Measurements from ENCODE around the gene ENPP3.

Gene ENPP3

GRCh38 chr6:131654326-131654725, 17.2 kb downstream of the ENPP3 start:
- TF ChIP-seq FOXP2 (optimal IDR thresholded peaks at IDR 0.05; ENCODE audit: borderline replicate concordance, extremely low read depth, extremely low read length, insufficient read depth): no peak
- no peak for TF ChIP-seq REST (IDR thresholded peaks at IDR 0.05; ENCODE audit: insufficient read depth in 1 of 2, low read depth in 2 of 2, low read length in 2 of 2)
- no peak for TF ChIP-seq TAF1 (IDR thresholded peaks at IDR 0.05; ENCODE audit: borderline replicate concordance, insufficient read depth, low read length)
- TF ChIP-seq SIN3A (IDR thresholded peaks at IDR 0.05; ENCODE audit: borderline replicate concordance, insufficient read depth, low read length): no peak
- no peak for TF ChIP-seq POLR2AphosphoS5 (IDR thresholded peaks at IDR 0.05; ENCODE audit: low read depth, low read length)

- TF ChIP-seq REST (IDR thresholded peaks at IDR 0.05; ENCODE audit: insufficient read depth in 1 of 2, low read depth in 2 of 2, low read length in 2 of 2) (no peak), SIN3A (IDR thresholded peaks at IDR 0.05; ENCODE audit: borderline replicate concordance, insufficient read depth, low read length) (no peak), POLR2AphosphoS5 (IDR thresholded peaks at IDR 0.05; ENCODE audit: low read depth, low read length) (no peak), TAF1 (IDR thresholded peaks at IDR 0.05; ENCODE audit: borderline replicate concordance, insufficient read depth, low read length) (no peak), FOXP2 (optimal IDR thresholded peaks at IDR 0.05; ENCODE audit: borderline replicate concordance, extremely low read depth, extremely low read length, insufficient read depth) (no peak)
Measured at GRCh38 chr6:131655387-131655786, 18.3 kb downstream of the ENPP3 start.

- TF ChIP-seq FOXP2 (optimal IDR thresholded peaks at IDR 0.05; ENCODE audit: borderline replicate concordance, extremely low read depth, extremely low read length, insufficient read depth): no peak
Measured at GRCh38 chr6:131655951-131656350, 18.8 kb downstream of the ENPP3 start.

DNA sequence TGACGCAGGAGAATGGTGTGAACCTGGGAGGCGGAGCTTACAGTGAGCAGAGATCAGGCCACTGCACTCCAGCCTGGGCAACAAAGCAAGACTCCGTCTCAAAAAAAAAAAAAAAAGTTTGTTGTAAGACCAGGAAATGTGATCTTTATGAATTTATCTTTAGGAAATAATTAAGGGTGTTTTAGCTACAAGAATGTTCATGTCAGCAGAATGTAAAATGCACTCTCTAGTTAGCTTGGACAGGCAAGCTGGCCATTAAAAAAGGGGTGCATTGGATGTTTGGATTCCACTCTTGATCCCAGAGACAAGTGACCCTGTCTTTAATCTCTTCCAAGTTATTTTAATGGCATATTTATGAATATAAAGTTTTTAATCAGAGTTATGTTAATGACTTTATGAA, 19.6 kb downstream of the ENPP3 start:
- TF ChIP-seq SIN3A (IDR thresholded peaks at IDR 0.05; ENCODE audit: borderline replicate concordance, insufficient read depth, low read length): no peak
- no peak for TF ChIP-seq TAF1 (IDR thresholded peaks at IDR 0.05; ENCODE audit: borderline replicate concordance, insufficient read depth, low read length)
- TF ChIP-seq REST (IDR thresholded peaks at IDR 0.05; ENCODE audit: insufficient read depth in 1 of 2, low read depth in 2 of 2, low read length in 2 of 2): no peak
- TF ChIP-seq FOXP2 (optimal IDR thresholded peaks at IDR 0.05; ENCODE audit: borderline replicate concordance, extremely low read depth, extremely low read length, insufficient read depth): no peak
- no peak for TF ChIP-seq POLR2AphosphoS5 (IDR thresholded peaks at IDR 0.05; ENCODE audit: low read depth, low read length)

DNA sequence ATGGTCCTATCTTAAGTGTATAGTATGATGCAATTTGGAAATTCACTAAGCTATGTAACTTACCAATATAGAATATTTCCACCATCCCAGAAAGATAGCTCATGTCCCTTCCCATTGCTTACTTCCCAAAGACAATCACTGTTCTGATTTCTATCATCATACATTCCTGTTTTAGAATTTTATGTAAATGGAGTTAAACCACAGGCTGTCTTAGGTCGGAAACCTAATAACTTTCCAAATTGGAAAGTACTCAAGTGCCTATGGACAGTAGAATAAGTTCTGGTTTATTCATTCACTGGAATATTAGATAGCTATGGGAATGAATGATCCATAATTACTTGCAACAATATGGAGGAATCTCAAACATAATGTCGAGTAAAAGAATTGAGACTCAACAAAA, 20.1 kb downstream of the ENPP3 start:
- TF ChIP-seq REST (IDR thresholded peaks at IDR 0.05; ENCODE audit: insufficient read depth in 1 of 2, low read depth in 2 of 2, low read length in 2 of 2) (no peak), TAF1 (IDR thresholded peaks at IDR 0.05; ENCODE audit: borderline replicate concordance, insufficient read depth, low read length) (no peak), SIN3A (IDR thresholded peaks at IDR 0.05; ENCODE audit: borderline replicate concordance, insufficient read depth, low read length) (no peak), FOXP2 (optimal IDR thresholded peaks at IDR 0.05; ENCODE audit: borderline replicate concordance, extremely low read depth, extremely low read length, insufficient read depth) (no peak), POLR2AphosphoS5 (IDR thresholded peaks at IDR 0.05; ENCODE audit: low read depth, low read length) (no peak)
